ENCODE results near the gene TMEM138. TPM values are rescaled to one million over a fixed set of nuclear protein-coding genes. Genes with fewer than 3 reads are reported as not detected.

TMEM138 gene
- total and polyA plus RNA-seq, 4 donors, result 13.5 to 39.6 (median 24.2) TPM

DNA sequence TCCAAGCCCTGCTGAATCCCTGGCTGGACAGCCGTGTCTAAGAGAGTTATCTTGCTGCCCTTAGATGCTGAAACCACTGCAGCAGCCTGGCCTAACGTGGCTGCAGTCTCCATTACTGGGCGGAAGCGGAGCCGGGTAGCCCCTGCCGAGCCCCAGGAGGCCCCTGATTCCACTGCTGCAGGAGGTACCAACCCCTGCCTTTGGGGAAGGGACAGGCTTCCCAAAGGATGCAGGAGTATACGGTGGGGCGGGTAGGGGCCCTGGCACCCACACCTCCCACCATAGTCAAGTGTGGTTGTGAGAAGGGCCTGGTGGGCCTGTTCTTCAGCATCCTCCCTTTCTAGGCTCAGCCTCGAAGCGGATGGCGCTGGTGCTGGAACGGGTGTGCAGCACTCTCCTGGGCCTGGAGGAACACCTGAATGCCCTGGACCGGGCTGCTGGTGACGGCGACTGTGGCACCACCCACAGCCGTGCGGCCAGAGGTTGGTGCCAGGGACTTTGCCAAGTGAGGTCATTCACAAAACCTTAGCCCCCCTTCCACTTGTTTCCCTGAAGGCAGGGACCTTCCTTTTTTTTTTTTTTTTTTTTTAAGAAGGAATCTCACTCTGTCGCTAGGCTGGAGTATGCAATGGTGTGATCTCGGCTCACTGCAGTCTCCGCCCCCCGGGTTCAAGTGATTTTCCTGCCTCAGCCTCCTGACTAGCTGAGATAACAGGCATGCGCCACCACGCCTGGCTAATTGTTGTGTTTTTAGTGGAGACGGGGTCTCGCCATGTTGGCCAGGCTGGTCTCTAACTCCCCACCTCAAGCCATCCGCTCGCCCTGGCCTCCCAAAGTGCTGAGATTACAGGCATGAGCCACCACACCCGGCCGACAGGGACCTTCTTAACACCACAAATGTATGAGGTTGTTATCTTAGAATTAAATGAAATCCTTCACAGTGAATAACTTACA, 18.1 kb upstream of the TMEM138 start:
- no peaks in the 10 kb centered on the region for H3K27me3 ChIP-seq (ENCODE audit: control insufficient read depth in 4 of 4, insufficient read depth in 4 of 4, low read length in 3 of 4)
- TF ChIP-seq FOXA2 (IDR thresholded peaks at IDR 0.05), result no peak
- TF ChIP-seq, protein P1, sequence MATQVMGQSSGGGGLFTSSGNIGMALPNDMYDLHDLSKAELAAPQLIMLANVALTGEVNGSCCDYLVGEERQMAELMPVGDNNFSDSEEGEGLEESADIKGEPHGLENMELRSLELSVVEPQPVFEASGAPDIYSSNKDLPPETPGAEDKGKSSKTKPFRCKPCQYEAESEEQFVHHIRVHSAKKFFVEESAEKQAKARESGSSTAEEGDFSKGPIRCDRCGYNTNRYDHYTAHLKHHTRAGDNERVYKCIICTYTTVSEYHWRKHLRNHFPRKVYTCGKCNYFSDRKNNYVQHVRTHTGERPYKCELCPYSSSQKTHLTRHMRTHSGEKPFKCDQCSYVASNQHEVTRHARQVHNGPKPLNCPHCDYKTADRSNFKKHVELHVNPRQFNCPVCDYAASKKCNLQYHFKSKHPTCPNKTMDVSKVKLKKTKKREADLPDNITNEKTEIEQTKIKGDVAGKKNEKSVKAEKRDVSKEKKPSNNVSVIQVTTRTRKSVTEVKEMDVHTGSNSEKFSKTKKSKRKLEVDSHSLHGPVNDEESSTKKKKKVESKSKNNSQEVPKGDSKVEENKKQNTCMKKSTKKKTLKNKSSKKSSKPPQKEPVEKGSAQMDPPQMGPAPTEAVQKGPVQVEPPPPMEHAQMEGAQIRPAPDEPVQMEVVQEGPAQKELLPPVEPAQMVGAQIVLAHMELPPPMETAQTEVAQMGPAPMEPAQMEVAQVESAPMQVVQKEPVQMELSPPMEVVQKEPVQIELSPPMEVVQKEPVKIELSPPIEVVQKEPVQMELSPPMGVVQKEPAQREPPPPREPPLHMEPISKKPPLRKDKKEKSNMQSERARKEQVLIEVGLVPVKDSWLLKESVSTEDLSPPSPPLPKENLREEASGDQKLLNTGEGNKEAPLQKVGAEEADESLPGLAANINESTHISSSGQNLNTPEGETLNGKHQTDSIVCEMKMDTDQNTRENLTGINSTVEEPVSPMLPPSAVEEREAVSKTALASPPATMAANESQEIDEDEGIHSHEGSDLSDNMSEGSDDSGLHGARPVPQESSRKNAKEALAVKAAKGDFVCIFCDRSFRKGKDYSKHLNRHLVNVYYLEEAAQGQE (IDR thresholded peaks at IDR 0.05), result no peak
- no peak for TF ChIP-seq TAF1 (conservative IDR thresholded peaks at IDR 0.05)
- no peak for TF ChIP-seq HNF4G (IDR thresholded peaks at IDR 0.05)
- no peak for TF ChIP-seq FOXA1 (IDR thresholded peaks at IDR 0.05)
- TF ChIP-seq, protein P2, sequence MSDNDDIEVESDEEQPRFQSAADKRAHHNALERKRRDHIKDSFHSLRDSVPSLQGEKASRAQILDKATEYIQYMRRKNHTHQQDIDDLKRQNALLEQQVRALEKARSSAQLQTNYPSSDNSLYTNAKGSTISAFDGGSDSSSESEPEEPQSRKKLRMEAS (IDR thresholded peaks at IDR 0.05), result no peak
- TF ChIP-seq, protein P3, sequence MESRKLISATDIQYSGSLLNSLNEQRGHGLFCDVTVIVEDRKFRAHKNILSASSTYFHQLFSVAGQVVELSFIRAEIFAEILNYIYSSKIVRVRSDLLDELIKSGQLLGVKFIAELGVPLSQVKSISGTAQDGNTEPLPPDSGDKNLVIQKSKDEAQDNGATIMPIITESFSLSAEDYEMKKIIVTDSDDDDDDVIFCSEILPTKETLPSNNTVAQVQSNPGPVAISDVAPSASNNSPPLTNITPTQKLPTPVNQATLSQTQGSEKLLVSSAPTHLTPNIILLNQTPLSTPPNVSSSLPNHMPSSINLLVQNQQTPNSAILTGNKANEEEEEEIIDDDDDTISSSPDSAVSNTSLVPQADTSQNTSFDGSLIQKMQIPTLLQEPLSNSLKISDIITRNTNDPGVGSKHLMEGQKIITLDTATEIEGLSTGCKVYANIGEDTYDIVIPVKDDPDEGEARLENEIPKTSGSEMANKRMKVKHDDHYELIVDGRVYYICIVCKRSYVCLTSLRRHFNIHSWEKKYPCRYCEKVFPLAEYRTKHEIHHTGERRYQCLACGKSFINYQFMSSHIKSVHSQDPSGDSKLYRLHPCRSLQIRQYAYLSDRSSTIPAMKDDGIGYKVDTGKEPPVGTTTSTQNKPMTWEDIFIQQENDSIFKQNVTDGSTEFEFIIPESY (IDR thresholded peaks at IDR 0.05), result no peak
- no peak for TF ChIP-seq SP1 (IDR thresholded peaks at IDR 0.05)
- TF ChIP-seq, protein P4, sequence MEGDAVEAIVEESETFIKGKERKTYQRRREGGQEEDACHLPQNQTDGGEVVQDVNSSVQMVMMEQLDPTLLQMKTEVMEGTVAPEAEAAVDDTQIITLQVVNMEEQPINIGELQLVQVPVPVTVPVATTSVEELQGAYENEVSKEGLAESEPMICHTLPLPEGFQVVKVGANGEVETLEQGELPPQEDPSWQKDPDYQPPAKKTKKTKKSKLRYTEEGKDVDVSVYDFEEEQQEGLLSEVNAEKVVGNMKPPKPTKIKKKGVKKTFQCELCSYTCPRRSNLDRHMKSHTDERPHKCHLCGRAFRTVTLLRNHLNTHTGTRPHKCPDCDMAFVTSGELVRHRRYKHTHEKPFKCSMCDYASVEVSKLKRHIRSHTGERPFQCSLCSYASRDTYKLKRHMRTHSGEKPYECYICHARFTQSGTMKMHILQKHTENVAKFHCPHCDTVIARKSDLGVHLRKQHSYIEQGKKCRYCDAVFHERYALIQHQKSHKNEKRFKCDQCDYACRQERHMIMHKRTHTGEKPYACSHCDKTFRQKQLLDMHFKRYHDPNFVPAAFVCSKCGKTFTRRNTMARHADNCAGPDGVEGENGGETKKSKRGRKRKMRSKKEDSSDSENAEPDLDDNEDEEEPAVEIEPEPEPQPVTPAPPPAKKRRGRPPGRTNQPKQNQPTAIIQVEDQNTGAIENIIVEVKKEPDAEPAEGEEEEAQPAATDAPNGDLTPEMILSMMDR (IDR thresholded peaks at IDR 0.05; ENCODE audit: low read depth, low read length, missing input control), result no peak
- no peak for TF ChIP-seq EGR1 (IDR thresholded peaks at IDR 0.05; ENCODE audit: low read depth in 2 of 2)
- no peak for TF ChIP-seq RXRA (IDR thresholded peaks at IDR 0.05)
- no peak for TF ChIP-seq RAD21 (IDR thresholded peaks at IDR 0.05)
- no peak for TF ChIP-seq GABPA (IDR thresholded peaks at IDR 0.05 in 1 of 2, conservative IDR thresholded peaks at IDR 0.05 in 1 of 2)
- TF ChIP-seq YY1 (IDR thresholded peaks at IDR 0.05), result no peak
- no peak overlapping the region for H3K27ac ChIP-seq (ENCODE audit: low read depth in 1 of 2, low read length in 2 of 2)
- WGBS, result 86% methylated on average over 29 of the region's 29 CpGs
- no peak overlapping the region for H3K9ac ChIP-seq (ENCODE audit: low read depth in 1 of 2, low read length in 2 of 2)
- H3K9me3 ChIP-seq (ENCODE audit: control insufficient read depth in 4 of 4, low read length in 3 of 4), result no peaks in the 10 kb centered on the region
- H3K36me3 ChIP-seq (ENCODE audit: control insufficient read depth in 4 of 4, insufficient read depth in 3 of 4, low read depth in 1 of 4, low read length in 3 of 4), result peaks cover 2 to 68% (median 35%) of the 10 kb centered on the region in 4 donors
- DNase-seq (ENCODE audit: low spot score), result no peak
- no peak overlapping the region for H3K4me3 ChIP-seq (ENCODE audit: low read depth in 1 of 3, low read length in 3 of 3)
- peaks cover 0 to 6% (median 0%) of the 10 kb centered on the region in 4 donors for H3K4me1 ChIP-seq (ENCODE audit: control insufficient read depth in 4 of 4, insufficient read depth in 4 of 4, low read length in 3 of 4)
